Ishikawa (cell line): ENCODE data around the gene THYN1.

Experiments
- CEBPB ChIP-seq: IDR thresholded peaks from 2 replicates; pipeline ENCODE4 v1.6.1; 2012
- CREB1 ChIP-seq: IDR thresholded peaks from 2 replicates; pipeline ENCODE4 v1.6.1; 2012; ENCODE audit warnings: low read depth

DNA sequence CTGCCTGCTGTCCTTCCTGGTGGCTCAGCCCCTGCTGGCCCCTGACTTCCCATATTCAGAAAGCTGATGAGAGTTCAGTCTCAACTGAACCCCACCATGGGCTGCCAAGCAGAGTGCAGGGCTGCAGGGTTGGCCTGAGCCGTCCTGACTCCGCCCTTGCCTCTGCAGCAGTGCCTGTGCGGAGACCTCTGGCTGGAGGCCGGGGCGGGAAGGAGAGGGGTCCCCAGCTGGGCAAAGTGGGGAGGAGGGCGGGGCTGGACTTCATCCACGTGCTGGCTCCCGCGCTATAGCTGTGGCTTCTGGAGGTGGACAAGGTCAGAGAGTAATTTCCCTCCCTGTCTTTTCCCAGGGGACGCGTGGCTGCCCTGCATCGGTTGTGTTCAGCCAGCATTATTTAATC is 36.6 kb upstream of the THYN1 start:
- TF ChIP-seq CREB1 (no peak), CEBPB (no peak)
